GM19328 (cell line): ENCODE measurements around the gene RNF213.

Source experiments
- ATAC-seq: cut with Tn5 transposase; IDR thresholded peaks from one replicate; pipeline ENCODE4 v1.9.1; 2021; ENCODE audit warnings: mild to moderate bottlenecking, moderate library complexity; ENCODE audit not compliant: unreplicated experiment

Gene RNF213

DNA sequence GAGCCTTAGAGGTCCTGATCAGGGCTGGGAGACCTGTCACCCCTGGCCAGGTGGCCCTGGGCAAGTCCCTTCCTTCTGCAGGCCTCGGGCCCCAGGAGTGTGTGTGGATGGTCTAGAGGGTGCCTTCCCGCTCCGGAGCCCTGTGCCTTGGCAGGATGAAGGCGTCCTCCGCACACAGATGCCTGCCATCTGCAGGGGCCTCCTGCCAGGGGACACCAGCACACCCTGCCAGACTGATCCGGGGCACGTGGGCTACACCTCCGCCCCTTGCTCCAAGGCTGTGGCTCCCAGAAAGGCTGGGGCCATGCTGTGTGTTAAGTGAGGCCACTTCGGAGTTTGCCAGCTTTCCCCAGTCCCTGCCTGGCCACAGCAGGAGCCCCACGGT, 185.1 kb downstream of the RNF213 start:
- ATAC-seq: no peak

- no peak for ATAC-seq
Observed at GRCh38 chr17:80446645-80447405, 186.2 kb downstream of the RNF213 start.

- no peak for ATAC-seq
Observed at GRCh38 chr17:80447790-80448189, 187.1 kb downstream of the RNF213 start.
